Neural progenitor cell (in vitro differentiated cells): Measurements from ENCODE around the gene EML5. TPM values are rescaled to one million over a fixed set of nuclear protein-coding genes. Genes with fewer than 3 reads are reported as not detected.

Source experiments
- DNase-seq: peaks from one replicate; pipeline ENCODE4 v3.0.0-alpha.2; 2016; ENCODE audit warnings: low spot score
- H2AFZ ChIP-seq: fragments of 200-600 bp; sonication (generic); replicated peaks from 2 replicates; pipeline ENCODE4 v1.6.1; 2016; ENCODE audit warnings: antibody characterized with exemption
- H3F3A ChIP-seq: fragments of 200-600 bp; sonication (generic); 2 replicates; pipeline ENCODE4 v1.6.1; 2016; ENCODE audit warnings: antibody characterized with exemption, low read depth
- H3K27ac ChIP-seq: fragments of 200-600 bp; sonication (generic); 2 replicates; pipeline ENCODE4 v1.5.1; 2016; ENCODE audit warnings: mild to moderate bottlenecking
- H3K27me3 ChIP-seq: fragments of 200-600 bp; sonication (generic); 2 replicates; pipeline ENCODE4 v1.6.1; 2016; ENCODE audit warnings: mild to moderate bottlenecking, moderate library complexity
- H3K36me3 ChIP-seq: fragments of 200-600 bp; sonication (generic); 2 replicates; pipeline ENCODE4 v1.5.1; 2016
- H3K4me1 ChIP-seq: fragments of 200-600 bp; sonication (generic); 2 replicates; pipeline ENCODE4 v1.6.1; 2016; ENCODE audit warnings: mixed run types
- H3K4me2 ChIP-seq: fragments of 200-600 bp; sonication (generic); 2 replicates; pipeline ENCODE4 v1.6.1; 2016
- H3K4me3 ChIP-seq: fragments of 200-600 bp; sonication (generic); 2 replicates; pipeline ENCODE4 v1.5.1; 2016
- H3K79me2 ChIP-seq: fragments of 200-600 bp; sonication (generic); 2 replicates; pipeline ENCODE4 v1.6.1; 2016; ENCODE audit warnings: low read depth
- H3K9ac ChIP-seq: fragments of 200-600 bp; sonication (generic); 2 replicates; pipeline ENCODE4 v1.6.1; 2016
- H3K9me3 ChIP-seq: fragments of 200-600 bp; sonication (generic); 2 replicates; pipeline ENCODE4 v1.5.1; 2016; ENCODE audit warnings: low read depth
- H4K20me1 ChIP-seq: fragments of 200-600 bp; sonication (generic); 2 replicates; pipeline ENCODE4 v1.6.1; 2016; ENCODE audit warnings: low read depth
- H3K27ac Mint-ChIP-seq: 3 replicates; pipeline ENCODE4 v1.8.0; 2021; ENCODE audit warnings: mixed read lengths
- H3K27me3 Mint-ChIP-seq: 2 replicates; pipeline ENCODE4 v1.8.0; 2022; ENCODE audit warnings: low read depth, mild to moderate bottlenecking, inconsistent platforms, moderate library complexity, mixed read lengths; ENCODE audit not compliant: insufficient read depth
- H3K36me3 Mint-ChIP-seq: 3 replicates; pipeline ENCODE4 v1.8.0; 2021; ENCODE audit warnings: mixed read lengths
- H3K4me1 Mint-ChIP-seq: 3 replicates; pipeline ENCODE4 v1.8.0; 2021; ENCODE audit warnings: mixed read lengths
- H3K4me3 Mint-ChIP-seq: 3 replicates; pipeline ENCODE4 v1.8.0; 2021; ENCODE audit warnings: mild to moderate bottlenecking, moderate library complexity, mixed read lengths
- H3K9me3 Mint-ChIP-seq: 3 replicates; pipeline ENCODE4 v1.8.0; 2020; ENCODE audit warnings: mixed read lengths
- EZH2 ChIP-seq: fragments of 200-600 bp; sonication (generic); IDR thresholded peaks from 2 replicates; pipeline ENCODE4 v1.6.1; 2017; ENCODE audit warnings: antibody characterized with exemption, mild to moderate bottlenecking, moderate library complexity
- EZH2phosphoT487 ChIP-seq: fragments of 200-600 bp; sonication (generic); IDR thresholded peaks from 2 replicates; pipeline ENCODE4 v1.6.1; 2017; ENCODE audit warnings: antibody characterized with exemption
- total RNA-seq: library from RNA; depleted of rRNA; stranded (reverse); fragments of >200 nt; gene quantifications from 2 replicates; pipeline ENCODE4 v1.2.3, GENCODE V29; 2015; ENCODE audit warnings: low replicate concordance
- TF ChIP-seq, protein P1 (sequence below): fragments of 200-600 bp; sonication (generic); IDR thresholded peaks from 2 replicates; pipeline ENCODE4 v1.5.1; 2017; ENCODE audit warnings: antibody characterized with exemption, mild to moderate bottlenecking

Gene EML5
- total RNA-seq, 1 donor from 2014 or later: 0.71 TPM

DNA sequence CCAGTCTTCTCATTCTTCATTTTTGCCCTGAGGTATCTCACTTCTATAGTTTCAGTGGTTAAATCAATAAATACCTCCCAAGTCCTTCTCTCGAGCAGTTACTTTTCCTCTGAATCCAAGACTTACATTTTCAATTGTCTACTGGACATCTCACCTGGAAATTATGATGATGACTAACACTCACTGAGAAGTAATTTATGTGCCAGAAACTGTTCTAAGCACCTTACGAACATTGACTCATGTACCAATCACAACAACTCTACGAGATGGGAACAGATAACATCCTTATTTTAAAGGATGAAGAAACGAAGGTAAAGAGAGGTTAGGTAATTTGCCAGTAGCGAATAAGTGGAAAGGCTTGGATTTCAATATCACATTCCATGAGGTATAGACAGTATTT, 94.1 kb downstream of the EML5 start:
- Mint-ChIP-seq H3K4me1 (no peaks in the 10 kb centered on the region), H3K9me3 (no peaks in the 10 kb centered on the region), H3K36me3 (no peaks in the 10 kb centered on the region), H3K27me3 (no peaks in the 10 kb centered on the region), H3K4me3 (no peak overlapping the region), H3K27ac (no peak overlapping the region)
- Histone ChIP-seq H3K27me3 (peaks cover 7% of the 10 kb centered on the region), H4K20me1 (no peaks in the 10 kb centered on the region), H2AFZ (no peak overlapping the region), H3K79me2 (no peaks in the 10 kb centered on the region), H3K4me2 (no peak overlapping the region), H3K9me3 (no peaks in the 10 kb centered on the region), H3K4me3 (no peak overlapping the region), H3K9ac (no peak overlapping the region), H3K4me1 (no peaks in the 10 kb centered on the region), H3K36me3 (no peaks in the 10 kb centered on the region), H3K27ac (no peak overlapping the region), H3F3A (no peaks in the 10 kb centered on the region)
- TF ChIP-seq, protein P1, sequence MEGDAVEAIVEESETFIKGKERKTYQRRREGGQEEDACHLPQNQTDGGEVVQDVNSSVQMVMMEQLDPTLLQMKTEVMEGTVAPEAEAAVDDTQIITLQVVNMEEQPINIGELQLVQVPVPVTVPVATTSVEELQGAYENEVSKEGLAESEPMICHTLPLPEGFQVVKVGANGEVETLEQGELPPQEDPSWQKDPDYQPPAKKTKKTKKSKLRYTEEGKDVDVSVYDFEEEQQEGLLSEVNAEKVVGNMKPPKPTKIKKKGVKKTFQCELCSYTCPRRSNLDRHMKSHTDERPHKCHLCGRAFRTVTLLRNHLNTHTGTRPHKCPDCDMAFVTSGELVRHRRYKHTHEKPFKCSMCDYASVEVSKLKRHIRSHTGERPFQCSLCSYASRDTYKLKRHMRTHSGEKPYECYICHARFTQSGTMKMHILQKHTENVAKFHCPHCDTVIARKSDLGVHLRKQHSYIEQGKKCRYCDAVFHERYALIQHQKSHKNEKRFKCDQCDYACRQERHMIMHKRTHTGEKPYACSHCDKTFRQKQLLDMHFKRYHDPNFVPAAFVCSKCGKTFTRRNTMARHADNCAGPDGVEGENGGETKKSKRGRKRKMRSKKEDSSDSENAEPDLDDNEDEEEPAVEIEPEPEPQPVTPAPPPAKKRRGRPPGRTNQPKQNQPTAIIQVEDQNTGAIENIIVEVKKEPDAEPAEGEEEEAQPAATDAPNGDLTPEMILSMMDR: no peak
- no peak for DNase-seq

DNA sequence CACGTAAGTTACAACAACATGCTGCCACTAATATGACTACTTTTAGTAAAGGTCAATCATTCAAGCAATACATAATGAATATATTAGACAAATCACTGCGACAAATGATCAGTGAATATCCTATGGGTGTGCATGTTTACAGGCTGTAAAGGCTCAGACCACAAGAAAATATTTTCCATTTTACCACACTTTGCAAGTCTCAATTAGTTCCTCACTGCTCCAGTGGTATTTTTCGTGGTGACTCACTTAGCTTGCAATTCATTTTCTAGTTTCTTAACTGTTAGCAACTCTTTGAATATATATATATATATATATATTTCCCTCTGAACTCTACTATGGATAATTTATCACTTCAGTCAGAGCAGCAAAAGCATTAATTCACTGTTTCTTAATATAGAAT, 96.9 kb downstream of the EML5 start:
- H4K20me1 ChIP-seq: no peaks in the 10 kb centered on the region
- H3K27ac ChIP-seq: no peak overlapping the region
- no peak overlapping the region for H2AFZ ChIP-seq
- H3K9me3 ChIP-seq: no peaks in the 10 kb centered on the region
- TF ChIP-seq, protein P1: no peak
- no peak for TF ChIP-seq EZH2phosphoT487
- TF ChIP-seq EZH2: no peak
- H3K4me1 ChIP-seq: no peaks in the 10 kb centered on the region
- H3F3A ChIP-seq: no peaks in the 10 kb centered on the region
- H3K36me3 ChIP-seq: no peaks in the 10 kb centered on the region
- no peak for DNase-seq
- H3K4me1 Mint-ChIP-seq: no peaks in the 10 kb centered on the region
- no peaks in the 10 kb centered on the region for H3K9me3 Mint-ChIP-seq
- H3K36me3 Mint-ChIP-seq: no peaks in the 10 kb centered on the region
- no peak overlapping the region for H3K4me3 ChIP-seq
- no peak overlapping the region for H3K4me2 ChIP-seq
- no peaks in the 10 kb centered on the region for H3K79me2 ChIP-seq
- no peak overlapping the region for H3K27ac Mint-ChIP-seq
- no peak overlapping the region for H3K4me3 Mint-ChIP-seq
- H3K27me3 Mint-ChIP-seq: peaks cover 2% of the 10 kb centered on the region
- H3K9ac ChIP-seq: no peak overlapping the region
- peaks cover 7% of the 10 kb centered on the region for H3K27me3 ChIP-seq

DNA sequence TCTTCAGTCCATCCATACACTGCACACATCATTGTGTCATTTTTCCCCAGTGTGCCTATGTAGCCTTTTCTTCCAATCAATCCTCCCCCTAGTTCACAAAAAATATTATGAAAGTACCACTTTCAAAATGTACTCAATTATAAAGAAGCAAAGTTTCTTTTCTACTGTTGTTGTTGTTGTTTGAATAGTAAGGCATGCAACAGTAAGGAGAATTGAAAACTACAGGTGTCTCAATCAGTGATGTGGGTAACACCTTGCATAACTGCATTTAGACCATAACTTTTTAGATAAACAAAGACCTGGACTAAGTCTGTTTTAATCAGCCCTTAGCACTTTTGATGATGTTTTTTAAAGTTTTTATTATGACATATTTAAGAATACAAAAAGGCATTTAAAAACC, 104.4 kb downstream of the EML5 start:
- TF ChIP-seq, protein P1: no peak
- no peak for TF ChIP-seq EZH2
- no peak for TF ChIP-seq EZH2phosphoT487
- Mint-ChIP-seq H3K9me3 (no peaks in the 10 kb centered on the region), H3K4me3 (no peak overlapping the region), H3K27me3 (peaks cover 2% of the 10 kb centered on the region), H3K36me3 (no peaks in the 10 kb centered on the region), H3K27ac (no peak overlapping the region), H3K4me1 (no peaks in the 10 kb centered on the region)
- H3K27me3 ChIP-seq: no peaks in the 10 kb centered on the region
- no peak overlapping the region for H3K4me2 ChIP-seq
- H3K4me3 ChIP-seq: no peak overlapping the region
- no peaks in the 10 kb centered on the region for H3K36me3 ChIP-seq
- no peaks in the 10 kb centered on the region for H3K4me1 ChIP-seq
- H3K9me3 ChIP-seq: no peaks in the 10 kb centered on the region
- H3K9ac ChIP-seq: no peak overlapping the region
- no peak overlapping the region for H3K27ac ChIP-seq
- no peaks in the 10 kb centered on the region for H3F3A ChIP-seq
- no peak for DNase-seq
- H3K79me2 ChIP-seq: no peaks in the 10 kb centered on the region
- no peak overlapping the region for H2AFZ ChIP-seq
- H4K20me1 ChIP-seq: no peaks in the 10 kb centered on the region

DNA sequence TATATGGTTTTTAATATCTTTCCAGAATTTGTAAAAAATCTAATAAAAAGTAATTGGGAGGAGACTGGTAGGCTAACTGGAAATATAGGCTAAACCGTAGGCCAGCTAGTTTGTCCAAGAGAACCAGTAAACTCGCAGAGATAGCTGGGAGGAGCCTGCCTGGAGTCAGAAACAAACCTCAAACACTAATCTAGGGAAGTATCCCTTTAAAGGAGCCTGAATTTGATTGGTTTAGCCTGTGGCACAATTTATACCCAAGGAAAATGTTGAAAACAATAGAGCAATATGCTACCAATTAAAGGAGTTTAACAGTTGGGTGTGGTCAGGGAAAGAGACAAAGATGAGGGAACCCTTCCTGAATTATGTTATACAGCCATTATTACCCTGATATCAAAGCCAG, 109.6 kb downstream of the EML5 start:
- Histone ChIP-seq H3K9me3 (no peaks in the 10 kb centered on the region), H3K4me3 (no peak overlapping the region), H2AFZ (no peak overlapping the region), H3K79me2 (no peaks in the 10 kb centered on the region), H4K20me1 (no peaks in the 10 kb centered on the region), H3K27ac (no peak overlapping the region), H3K9ac (no peak overlapping the region), H3K4me1 (no peaks in the 10 kb centered on the region), H3K36me3 (no peaks in the 10 kb centered on the region), H3K4me2 (no peak overlapping the region), H3F3A (no peaks in the 10 kb centered on the region), H3K27me3 (no peaks in the 10 kb centered on the region)
- TF ChIP-seq, protein P1: no peak
- TF ChIP-seq EZH2phosphoT487 (no peak), EZH2 (no peak)
- Mint-ChIP-seq H3K27me3 (no peaks in the 10 kb centered on the region), H3K4me3 (no peak overlapping the region), H3K27ac (no peak overlapping the region), H3K9me3 (no peaks in the 10 kb centered on the region), H3K4me1 (no peaks in the 10 kb centered on the region), H3K36me3 (no peaks in the 10 kb centered on the region)
- DNase-seq: no peak
